WTC11 (cell line): ENCODE data around the gene SEC22A. TPM values are rescaled to one million over a fixed set of nuclear protein-coding genes. Genes with fewer than 3 reads are reported as not detected.

Source experiments
- ATAC-seq: fragments of 200-7000 bp; cut with Tn5 transposase; 2 replicates; pipeline ENCODE4 v1.10.0; 2021; ENCODE audit warnings: mild to moderate bottlenecking, moderate library complexity
- CTCF ChIA-PET: fragments of 300-600 bp; sonication (Branson Sonifier 250); formaldehyde crosslinking; loops from one replicate; lab custom pipeline; 2021; ENCODE audit warnings: antibody characterized with exemption; lab: Charles Lee
- POLR2A ChIA-PET: fragments of 350-600 bp; sonication (Branson Sonifier 250); formaldehyde crosslinking; loops from one replicate; lab custom pipeline; 2021; ENCODE audit warnings: antibody characterized with exemption; lab: Charles Lee
- DNase-seq: peaks from one replicate; pipeline ENCODE4 v3.0.0; 2021; ENCODE audit warnings: low spot score
- H3K27ac Mint-ChIP-seq: 2 replicates; pipeline ENCODE4 v1.8.0; 2021; ENCODE audit warnings: mixed read lengths
- H3K27me3 Mint-ChIP-seq: 2 replicates; pipeline ENCODE4 v1.8.0; 2021; ENCODE audit warnings: low read depth, mild to moderate bottlenecking, moderate library complexity, mixed read lengths
- H3K36me3 Mint-ChIP-seq: 2 replicates; pipeline ENCODE4 v1.8.0; 2021; ENCODE audit warnings: mixed read lengths
- H3K4me1 Mint-ChIP-seq: 2 replicates; pipeline ENCODE4 v1.8.0; 2022; ENCODE audit warnings: mixed read lengths
- H3K4me3 Mint-ChIP-seq: 2 replicates; pipeline ENCODE4 v1.8.0; 2021; ENCODE audit warnings: mild to moderate bottlenecking, moderate library complexity, mixed read lengths
- H3K9me3 Mint-ChIP-seq: 2 replicates; pipeline ENCODE4 v1.8.0; 2021; ENCODE audit warnings: mixed read lengths
- AFF4 ChIP-seq: sonication (generic); formaldehyde crosslinking; IDR thresholded peaks from 2 replicates; pipeline ENCODE4 v1.8.1; 2023; ENCODE audit warnings: mild to moderate bottlenecking, missing genetic modification reagents, borderline replicate concordance
- ATF1 ChIP-seq: sonication (generic); formaldehyde crosslinking; IDR thresholded peaks from 2 replicates; pipeline ENCODE4 v1.8.1; 2023; ENCODE audit warnings: mild to moderate bottlenecking, moderate library complexity, missing genetic modification reagents
- ATF3 ChIP-seq: sonication (generic); formaldehyde crosslinking; conservative IDR thresholded peaks from 2 replicates; pipeline ENCODE4 v1.8.1; 2022; ENCODE audit warnings: mild to moderate bottlenecking, missing genetic modification reagents
- CDX4 ChIP-seq: fragments of 250-450 bp; sonication (Bioruptor Pico); IDR thresholded peaks from 2 replicates; pipeline ENCODE4 v1.9.0; 2021; ENCODE audit warnings: moderate library complexity, mild to moderate bottlenecking, inconsistent platforms, borderline replicate concordance
- CREM ChIP-seq: sonication (generic); formaldehyde crosslinking; IDR thresholded peaks from 2 replicates; pipeline ENCODE4 v1.8.1; 2022; ENCODE audit warnings: mild to moderate bottlenecking, missing genetic modification reagents, moderate library complexity
- CTCF ChIP-seq: fragments of 200-600 bp; IDR thresholded peaks from 2 replicates; pipeline ENCODE4 v1.8.0; 2022; ENCODE audit warnings: antibody characterized with exemption
- ETV6 ChIP-seq: sonication (generic); formaldehyde crosslinking; IDR thresholded peaks from 2 replicates; pipeline ENCODE4 v1.8.1; 2022; ENCODE audit warnings: mild to moderate bottlenecking, missing genetic modification reagents
- GTF2I ChIP-seq: fragments of 250-450 bp; sonication (Bioruptor Pico); conservative IDR thresholded peaks from 2 replicates; pipeline ENCODE4 v1.4.0; 2021; ENCODE audit warnings: mild to moderate bottlenecking
- MXD4 ChIP-seq: fragments of 250-450 bp; sonication (Bioruptor Pico); IDR thresholded peaks from 2 replicates; pipeline ENCODE4 v1.8.0; 2021; ENCODE audit warnings: mild to moderate bottlenecking, moderate library complexity, borderline replicate concordance
- NR1H2 ChIP-seq: sonication (generic); formaldehyde crosslinking; IDR thresholded peaks from 2 replicates; pipeline ENCODE4 v1.9.0; 2021; ENCODE audit warnings: mild to moderate bottlenecking, moderate library complexity, missing genetic modification reagents
- NR3C1 ChIP-seq: sonication (generic); formaldehyde crosslinking; conservative IDR thresholded peaks from 2 replicates; pipeline ENCODE4 v1.8.1; 2023; ENCODE audit warnings: low read depth, mild to moderate bottlenecking, missing genetic modification reagents
- PRRX2 ChIP-seq: fragments of 250-450 bp; sonication (Bioruptor Pico); IDR thresholded peaks from 2 replicates; pipeline ENCODE4 v1.8.0; 2021; ENCODE audit warnings: mild to moderate bottlenecking
- ZBTB21 ChIP-seq: sonication (generic); formaldehyde crosslinking; IDR thresholded peaks from 2 replicates; pipeline ENCODE4 v1.8.1; 2023; ENCODE audit warnings: mild to moderate bottlenecking, missing genetic modification reagents, borderline replicate concordance
- ZNF281 ChIP-seq: sonication (generic); formaldehyde crosslinking; IDR thresholded peaks from 2 replicates; pipeline ENCODE4 v1.8.0; 2023; ENCODE audit warnings: mild to moderate bottlenecking, missing genetic modification reagents
- ZNF423 ChIP-seq: fragments of 250-450 bp; sonication (Bioruptor Pico); IDR thresholded peaks from 2 replicates; pipeline ENCODE4 v2.1.2; 2022; ENCODE audit warnings: mild to moderate bottlenecking, moderate library complexity
- total RNA-seq: library from RNA; stranded (reverse); gene quantifications from 3 replicates; pipeline ENCODE4 v1.2.3, GENCODE V29; 2021
- TF ChIP-seq, protein P1 (sequence below): sonication (generic); formaldehyde crosslinking; IDR thresholded peaks from 2 replicates; pipeline ENCODE4 v1.8.0; 2022; ENCODE audit warnings: mild to moderate bottlenecking, missing genetic modification reagents
- TF ChIP-seq, protein P2 (sequence below): sonication (generic); formaldehyde crosslinking; IDR thresholded peaks from 2 replicates; pipeline ENCODE4 v1.8.0; 2022; ENCODE audit warnings: mild to moderate bottlenecking, missing genetic modification reagents
- TF ChIP-seq, protein P3 (sequence below): sonication (generic); formaldehyde crosslinking; IDR thresholded peaks from 2 replicates; pipeline ENCODE4 v1.8.1; 2022; ENCODE audit warnings: low read depth, mild to moderate bottlenecking, moderate library complexity, missing genetic modification reagents, borderline replicate concordance
- TF ChIP-seq, protein P4 (sequence below): sonication (generic); formaldehyde crosslinking; IDR thresholded peaks from 2 replicates; pipeline ENCODE4 v1.8.0; 2023; ENCODE audit warnings: missing genetic modification reagents

Gene SEC22A
- total RNA-seq, 1 experiment from 2014 or later: 12.6 TPM

GRCh38 chr3:123315271-123315595, 113.5 kb downstream of the SEC22A start (continued):
- TF ChIP-seq, protein P1, sequence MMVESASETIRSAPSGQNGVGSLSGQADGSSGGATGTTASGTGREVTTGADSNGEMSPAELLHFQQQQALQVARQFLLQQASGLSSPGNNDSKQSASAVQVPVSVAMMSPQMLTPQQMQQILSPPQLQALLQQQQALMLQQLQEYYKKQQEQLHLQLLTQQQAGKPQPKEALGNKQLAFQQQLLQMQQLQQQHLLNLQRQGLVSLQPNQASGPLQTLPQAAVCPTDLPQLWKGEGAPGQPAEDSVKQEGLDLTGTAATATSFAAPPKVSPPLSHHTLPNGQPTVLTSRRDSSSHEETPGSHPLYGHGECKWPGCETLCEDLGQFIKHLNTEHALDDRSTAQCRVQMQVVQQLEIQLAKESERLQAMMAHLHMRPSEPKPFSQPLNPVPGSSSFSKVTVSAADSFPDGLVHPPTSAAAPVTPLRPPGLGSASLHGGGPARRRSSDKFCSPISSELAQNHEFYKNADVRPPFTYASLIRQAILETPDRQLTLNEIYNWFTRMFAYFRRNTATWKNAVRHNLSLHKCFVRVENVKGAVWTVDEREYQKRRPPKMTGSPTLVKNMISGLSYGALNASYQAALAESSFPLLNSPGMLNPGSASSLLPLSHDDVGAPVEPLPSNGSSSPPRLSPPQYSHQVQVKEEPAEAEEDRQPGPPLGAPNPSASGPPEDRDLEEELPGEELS: no peak
- TF ChIP-seq ZBTB21 (CRISPR knock-in tag) (no peak), GTF2I (peak; percentile 22; the same call in 1 of the 2 replicates), ATF1 (CRISPR knock-in tag) (no peak), ETV6 (no peak), ZNF423 (no peak), NR1H2 (CRISPR knock-in tag) (no peak), MXD4 (CRISPR knock-in tag) (no peak)
- TF ChIP-seq, protein P2, sequence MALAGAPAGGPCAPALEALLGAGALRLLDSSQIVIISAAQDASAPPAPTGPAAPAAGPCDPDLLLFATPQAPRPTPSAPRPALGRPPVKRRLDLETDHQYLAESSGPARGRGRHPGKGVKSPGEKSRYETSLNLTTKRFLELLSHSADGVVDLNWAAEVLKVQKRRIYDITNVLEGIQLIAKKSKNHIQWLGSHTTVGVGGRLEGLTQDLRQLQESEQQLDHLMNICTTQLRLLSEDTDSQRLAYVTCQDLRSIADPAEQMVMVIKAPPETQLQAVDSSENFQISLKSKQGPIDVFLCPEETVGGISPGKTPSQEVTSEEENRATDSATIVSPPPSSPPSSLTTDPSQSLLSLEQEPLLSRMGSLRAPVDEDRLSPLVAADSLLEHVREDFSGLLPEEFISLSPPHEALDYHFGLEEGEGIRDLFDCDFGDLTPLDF (CRISPR knock-in tag): no peak

- Mint-ChIP-seq H3K4me1 (peaks cover 90% of the 10 kb centered on the region), H3K9me3 (peaks cover 3% of the 10 kb centered on the region; the same call in 1 of the 2 replicates), H3K36me3 (peaks cover 3% of the 10 kb centered on the region; the same call in 1 of the 2 replicates), H3K27ac (no peak overlapping the region), H3K27me3 (no peaks in the 10 kb centered on the region), H3K4me3 (no peak overlapping the region)
- ChIA-PET POLR2A (no interaction called here), CTCF (no interaction called here)
- DNase-seq: no peak
- no peak for ATAC-seq
- TF ChIP-seq ZBTB21 (CRISPR knock-in tag): no peak
- no peak for TF ChIP-seq ZNF281 (CRISPR knock-in tag)
- TF ChIP-seq AFF4 (CRISPR knock-in tag): no peak
- no peak for TF ChIP-seq NR3C1
- TF ChIP-seq ATF1 (CRISPR knock-in tag): no peak
- TF ChIP-seq, protein P3, sequence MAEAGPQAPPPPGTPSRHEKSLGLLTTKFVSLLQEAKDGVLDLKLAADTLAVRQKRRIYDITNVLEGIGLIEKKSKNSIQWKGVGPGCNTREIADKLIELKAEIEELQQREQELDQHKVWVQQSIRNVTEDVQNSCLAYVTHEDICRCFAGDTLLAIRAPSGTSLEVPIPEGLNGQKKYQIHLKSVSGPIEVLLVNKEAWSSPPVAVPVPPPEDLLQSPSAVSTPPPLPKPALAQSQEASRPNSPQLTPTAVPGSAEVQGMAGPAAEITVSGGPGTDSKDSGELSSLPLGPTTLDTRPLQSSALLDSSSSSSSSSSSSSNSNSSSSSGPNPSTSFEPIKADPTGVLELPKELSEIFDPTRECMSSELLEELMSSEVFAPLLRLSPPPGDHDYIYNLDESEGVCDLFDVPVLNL (CRISPR knock-in tag): no peak
- TF ChIP-seq, protein P4, sequence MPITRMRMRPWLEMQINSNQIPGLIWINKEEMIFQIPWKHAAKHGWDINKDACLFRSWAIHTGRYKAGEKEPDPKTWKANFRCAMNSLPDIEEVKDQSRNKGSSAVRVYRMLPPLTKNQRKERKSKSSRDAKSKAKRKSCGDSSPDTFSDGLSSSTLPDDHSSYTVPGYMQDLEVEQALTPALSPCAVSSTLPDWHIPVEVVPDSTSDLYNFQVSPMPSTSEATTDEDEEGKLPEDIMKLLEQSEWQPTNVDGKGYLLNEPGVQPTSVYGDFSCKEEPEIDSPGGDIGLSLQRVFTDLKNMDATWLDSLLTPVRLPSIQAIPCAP (CRISPR knock-in tag): no peak
- no peak for TF ChIP-seq CREM
- no peak for TF ChIP-seq ATF3 (CRISPR knock-in tag)
- no peak for TF ChIP-seq CDX4 (CRISPR knock-in tag)
- TF ChIP-seq CTCF: no peak
- no peak for TF ChIP-seq PRRX2
Measured at GRCh38 chr3:123317716-123318115, 116.0 kb downstream of the SEC22A start.
